ENCODE results near the gene SSX2B. TPM values are rescaled to one million over a fixed set of nuclear protein-coding genes. Genes with fewer than 3 reads are reported as not detected.
"Not testable (repeated sequence)": the region's sequence is repeated elsewhere in the genome, so short reads cannot be mapped to it uniquely, and the experiment has no call there.

SSX2B gene
- total RNA-seq (2014; rRNA removed; shearing (Covaris generic)): not detected in 2 replicates

DNA sequence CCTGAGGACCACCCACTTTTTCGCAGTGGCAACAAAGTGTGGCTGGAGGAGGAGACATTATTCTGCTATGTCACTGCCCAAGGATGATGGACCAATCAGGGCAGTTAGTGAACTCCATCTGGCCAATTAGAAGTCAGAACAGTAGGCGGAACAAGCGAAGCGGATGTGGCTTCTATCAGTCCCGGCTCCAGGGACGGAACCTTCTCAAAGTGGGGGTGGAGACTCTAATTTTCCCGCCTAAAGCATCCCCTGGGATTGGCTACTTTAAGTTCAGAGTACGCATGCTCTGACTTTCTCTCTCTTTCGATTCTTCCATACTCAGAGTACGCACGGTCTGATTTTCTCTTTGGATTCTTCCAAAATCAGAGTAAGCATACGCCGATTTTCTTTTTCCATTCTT is at the start of gene SSX2B:
TSS of gene SSX2B (plus strand) at position 301 of the 400 bp plus-strand sequence. CDS start 1,429 bp downstream, outside the sequence.
- DNase-seq (ENCODE audit: low spot score): not testable (repeated sequence)

DNA sequence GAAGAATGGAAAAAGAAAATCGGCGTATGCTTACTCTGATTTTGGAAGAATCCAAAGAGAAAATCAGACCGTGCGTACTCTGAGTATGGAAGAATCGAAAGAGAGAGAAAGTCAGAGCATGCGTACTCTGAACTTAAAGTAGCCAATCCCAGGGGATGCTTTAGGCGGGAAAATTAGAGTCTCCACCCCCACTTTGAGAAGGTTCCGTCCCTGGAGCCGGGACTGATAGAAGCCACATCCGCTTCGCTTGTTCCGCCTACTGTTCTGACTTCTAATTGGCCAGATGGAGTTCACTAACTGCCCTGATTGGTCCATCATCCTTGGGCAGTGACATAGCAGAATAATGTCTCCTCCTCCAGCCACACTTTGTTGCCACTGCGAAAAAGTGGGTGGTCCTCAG is 44.0 kb upstream of the SSX2B start, which contains the start of gene SSX2:
TSS of gene SSX2 (minus strand) at position 101 of the 400 bp plus-strand sequence. CDS start 1,429 bp downstream, outside the sequence.
- not testable (repeated sequence) for DNase-seq (ENCODE audit: low spot score)

DNA sequence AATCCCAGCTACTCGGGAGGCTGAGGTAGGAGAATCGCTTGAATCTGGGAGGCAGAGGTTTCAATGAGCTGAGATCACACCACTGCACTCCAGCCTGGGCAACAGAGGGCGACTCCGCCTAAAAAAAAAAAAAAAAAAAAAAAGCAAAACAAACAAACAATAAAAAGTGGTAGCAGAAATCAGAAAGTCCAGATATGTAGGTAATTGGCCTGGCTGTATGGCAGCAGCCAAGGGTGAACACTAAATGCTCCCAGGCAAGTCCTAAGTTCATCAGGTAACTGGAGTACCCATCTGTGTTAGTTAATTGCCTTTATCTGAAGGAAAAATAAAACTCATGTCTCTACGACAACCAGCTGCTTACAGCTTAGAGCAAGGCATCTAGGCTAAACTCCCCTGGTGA is 14.9 kb downstream of the SSX2B start:
- not testable (repeated sequence) for DNase-seq (ENCODE audit: low spot score)

DNA sequence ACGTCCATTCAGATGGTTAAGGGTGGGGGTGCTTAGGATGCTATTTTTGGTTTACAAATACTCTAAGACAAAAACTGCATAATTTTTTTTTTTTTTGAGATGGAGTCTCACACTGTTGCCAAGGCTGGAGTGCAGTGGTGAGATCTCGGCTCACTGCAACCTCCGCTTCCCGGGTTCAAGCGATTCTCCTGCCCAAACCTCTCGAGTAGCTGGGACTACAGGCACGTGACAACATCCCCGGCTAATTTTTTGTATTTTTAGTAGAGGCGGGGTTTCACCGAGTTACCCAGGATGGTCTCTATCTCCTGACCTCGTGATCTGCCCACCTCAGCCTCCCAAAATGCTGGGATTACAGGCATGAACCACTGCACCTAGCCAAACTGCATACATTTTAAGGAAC is 22.5 kb downstream of the SSX2B start:
- not testable (repeated sequence) for DNase-seq (ENCODE audit: low spot score)

DNA sequence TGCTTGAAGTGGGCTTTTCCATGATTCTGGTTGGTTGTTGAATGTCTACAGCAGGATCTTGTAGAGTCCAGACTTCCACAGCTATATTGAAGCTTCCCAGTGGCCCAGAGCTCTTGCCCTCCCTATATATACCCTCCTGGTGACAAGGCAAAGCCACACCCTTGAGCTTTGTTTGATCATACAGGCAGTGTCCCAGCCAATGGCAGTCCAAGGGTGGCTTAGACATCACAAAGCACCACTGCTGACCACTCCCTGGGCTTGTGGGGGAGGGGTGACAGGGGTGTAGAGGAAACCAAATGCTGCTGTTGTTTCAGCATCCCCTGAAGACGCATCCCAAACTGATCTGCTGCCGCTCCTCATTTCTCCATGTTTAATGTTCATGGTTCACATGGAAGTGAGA is 46.3 kb downstream of the SSX2B start, which contains the start of gene SPANXN5:
TSS of gene SPANXN5 (minus strand) at position 101 of the 400 bp plus-strand sequence. CDS start at position 22, 79 bp downstream.
- DNase-seq (ENCODE audit: low spot score): not testable (repeated sequence)

GRCh38 chrX:52804876-52805275 is 53.8 kb downstream of the SSX2B start:
- not testable (repeated sequence) for DNase-seq (ENCODE audit: low spot score)

Small RNA genes lying within 50 kb of the gene (small RNA-seq; reads per million reads assigned to genes)
- gene AC244505.3 (not detected), gene AC244505.5 (not detected), gene AC244505.6 (not detected), gene AC244505.7 (not detected)

Other genes starting within 250 kb of the SSX2B start
- not detected in 2 replicates for gene XAGE1B, start 234.2 kb upstream of the SSX2B start, total RNA-seq (2014; rRNA removed; shearing (Covaris generic))
- not detected in 2 replicates for gene SSX7, start 96.4 kb upstream of the SSX2B start, total RNA-seq (2014; rRNA removed; shearing (Covaris generic))
- not detected in 2 replicates for gene SSX2, start 44.1 kb upstream of the SSX2B start, total RNA-seq (2014; rRNA removed; shearing (Covaris generic))
- not detected in 2 replicates for gene SPANXN5, start 46.2 kb downstream of the SSX2B start, total RNA-seq (2014; rRNA removed; shearing (Covaris generic))
- gene XAGE5, start 60.0 kb downstream of the SSX2B start, total RNA-seq (2014; rRNA removed; shearing (Covaris generic)): not detected in 2 replicates
- not detected in 2 replicates for gene XAGE3, start 116.8 kb downstream of the SSX2B start, total RNA-seq (2014; rRNA removed; shearing (Covaris generic))
- gene FAM156B, start 146.1 kb downstream of the SSX2B start, total RNA-seq (2014; rRNA removed; shearing (Covaris generic)): 28.7 and 36.4 TPM in 2 replicates
- 13.2 and 20.8 TPM in 2 replicates for gene FAM156A, start 207.3 kb downstream of the SSX2B start, total RNA-seq (2014; rRNA removed; shearing (Covaris generic))

All from HT-29 (cell line).